ENCODE measurements around the gene GPR65.

Gene GPR65

GRCh38 chr14:87996291-87996592, 8.7 kb upstream of the GPR65 start:
- DNase-seq (no peak), ATAC-seq (ENCODE audit: insufficient read depth, low read depth) (peak; percentile 20; the same call in 1 of the 3 replicates)
- no peak for TF ChIP-seq CTCF (IDR thresholded peaks at IDR 0.05; ENCODE audit: borderline replicate concordance, extremely low read depth, low read length, poor library complexity, severe bottlenecking)
- no peak for TF ChIP-seq EZH2 (IDR thresholded peaks at IDR 0.05; ENCODE audit: borderline replicate concordance, low read depth, low read length, severe bottlenecking)
- H3K4me1 ChIP-seq (ENCODE audit: insufficient read depth, low read length): peaks cover 28% of the 10 kb centered on the region
- H3K79me2 ChIP-seq (ENCODE audit: insufficient read depth, low read length): no peaks in the 10 kb centered on the region
- peak overlapping the region; percentile 66 for H2AFZ ChIP-seq (ENCODE audit: low read depth, low read length)
- H4K20me1 ChIP-seq (ENCODE audit: insufficient read depth, low read length): no peaks in the 10 kb centered on the region
- H3K27ac ChIP-seq (ENCODE audit: low read length): peak overlapping the region; percentile 67
- no peaks in the 10 kb centered on the region for H3K9me3 ChIP-seq (ENCODE audit: insufficient read depth, low read length, severe bottlenecking)
- no peak overlapping the region for H3K4me3 ChIP-seq (ENCODE audit: low read depth in 1 of 2, low read length in 2 of 2)
- no peaks in the 10 kb centered on the region for H3K36me3 ChIP-seq (ENCODE audit: insufficient read depth, low read length)
- H3K4me2 ChIP-seq (ENCODE audit: insufficient read depth, low read length): peak overlapping the region; percentile 5; the same call in 1 of the 2 replicates
- peak overlapping the region; percentile 27 for H3K9ac ChIP-seq (ENCODE audit: low read depth, low read length)
- no peaks in the 10 kb centered on the region for H3K27me3 ChIP-seq (ENCODE audit: insufficient read depth, low read length, poor library complexity)

- H3K4me1 ChIP-seq (ENCODE audit: insufficient read depth, low read length): peaks cover 44% of the 10 kb centered on the region
- no peak overlapping the region for H3K27ac ChIP-seq (ENCODE audit: low read length)
- H3K79me2 ChIP-seq (ENCODE audit: insufficient read depth, low read length): no peaks in the 10 kb centered on the region
- DNase-seq: no peak
- no peak overlapping the region for H3K4me3 ChIP-seq (ENCODE audit: low read depth in 1 of 2, low read length in 2 of 2)
- ATAC-seq (ENCODE audit: insufficient read depth, low read depth): no peak
- no peaks in the 10 kb centered on the region for H3K9me3 ChIP-seq (ENCODE audit: insufficient read depth, low read length, severe bottlenecking)
- H3K36me3 ChIP-seq (ENCODE audit: insufficient read depth, low read length): no peaks in the 10 kb centered on the region
- no peak overlapping the region for H3K4me2 ChIP-seq (ENCODE audit: insufficient read depth, low read length)
- no peaks in the 10 kb centered on the region for H4K20me1 ChIP-seq (ENCODE audit: insufficient read depth, low read length)
- H3K9ac ChIP-seq (ENCODE audit: low read depth, low read length): no peak overlapping the region
- no peaks in the 10 kb centered on the region for H3K27me3 ChIP-seq (ENCODE audit: insufficient read depth, low read length, poor library complexity)
- TF ChIP-seq EZH2 (IDR thresholded peaks at IDR 0.05; ENCODE audit: borderline replicate concordance, low read depth, low read length, severe bottlenecking) (no peak), CTCF (IDR thresholded peaks at IDR 0.05; ENCODE audit: borderline replicate concordance, extremely low read depth, low read length, poor library complexity, severe bottlenecking) (no peak)
- H2AFZ ChIP-seq (ENCODE audit: low read depth, low read length): no peak overlapping the region
Observed at GRCh38 chr14:87998482-87998881, 6.5 kb upstream of the GPR65 start.

- Histone ChIP-seq H3K4me1 (ENCODE audit: insufficient read depth, low read length) (peaks cover 46% of the 10 kb centered on the region), H3K36me3 (ENCODE audit: insufficient read depth, low read length) (no peaks in the 10 kb centered on the region), H3K27me3 (ENCODE audit: insufficient read depth, low read length, poor library complexity) (no peaks in the 10 kb centered on the region), H3K4me3 (ENCODE audit: low read depth in 1 of 2, low read length in 2 of 2) (no peak overlapping the region), H3K79me2 (ENCODE audit: insufficient read depth, low read length) (no peaks in the 10 kb centered on the region), H4K20me1 (ENCODE audit: insufficient read depth, low read length) (no peaks in the 10 kb centered on the region), H2AFZ (ENCODE audit: low read depth, low read length) (no peak overlapping the region), H3K9ac (ENCODE audit: low read depth, low read length) (no peak overlapping the region), H3K4me2 (ENCODE audit: insufficient read depth, low read length) (no peak overlapping the region), H3K27ac (ENCODE audit: low read length) (no peak overlapping the region), H3K9me3 (ENCODE audit: insufficient read depth, low read length, severe bottlenecking) (no peaks in the 10 kb centered on the region)
- no peak for DNase-seq
- no peak for TF ChIP-seq CTCF (IDR thresholded peaks at IDR 0.05; ENCODE audit: borderline replicate concordance, extremely low read depth, low read length, poor library complexity, severe bottlenecking)
- no peak for TF ChIP-seq EZH2 (IDR thresholded peaks at IDR 0.05; ENCODE audit: borderline replicate concordance, low read depth, low read length, severe bottlenecking)
- no peak for ATAC-seq (ENCODE audit: insufficient read depth, low read depth)
Observed at GRCh38 chr14:87999277-87999676, 5.7 kb upstream of the GPR65 start.

Data from DND-41 (cell line).